ENCODE measurements around the gene SYNE1. TPM values are rescaled to one million over a fixed set of nuclear protein-coding genes. Genes with fewer than 3 reads are reported as not detected.

Gene SYNE1
- total RNA-seq, 1 experiment from 2014 or later: 0.85 TPM

- DNase-seq (ENCODE audit: low spot score): no peak
These were observed 450.3 kb downstream of the SYNE1 start for GRCh38 chr6:152186840-152187239.

GRCh38 chr6:152184917-152185574 is 452.1 kb downstream of the SYNE1 start:
- in situ Hi-C loops (cut with HindIII; ENCODE audit: low sequenced_read_pairs): no loop called here
- no peak for DNase-seq (ENCODE audit: low spot score)

More at GRCh38 chr6:152186840-152187239, 450.3 kb downstream of the SYNE1 start:
- in situ Hi-C loops (cut with HindIII; ENCODE audit: low sequenced_read_pairs): no loop called here

- in situ Hi-C loops (cut with HindIII; ENCODE audit: low sequenced_read_pairs): no loop called here
- no peak for DNase-seq (ENCODE audit: low spot score)
These were observed 452.6 kb downstream of the SYNE1 start for GRCh38 chr6:152184573-152184916.

- in situ Hi-C loops (cut with HindIII; ENCODE audit: low sequenced_read_pairs): no loop called here
- DNase-seq (ENCODE audit: low spot score): no peak
These were observed 456.6 kb downstream of the SYNE1 start for GRCh38 chr6:152180601-152181000.

GRCh38 chr6:152176268-152176667 is 460.9 kb downstream of the SYNE1 start:
- DNase-seq (ENCODE audit: low spot score): no peak
- in situ Hi-C loops (cut with HindIII; ENCODE audit: low sequenced_read_pairs): no loop called here

- in situ Hi-C loops (cut with HindIII; ENCODE audit: low sequenced_read_pairs): no loop called here
- DNase-seq (ENCODE audit: low spot score): no peak
These were observed 463.2 kb downstream of the SYNE1 start for GRCh38 chr6:152173957-152174356.

- in situ Hi-C loops (cut with HindIII; ENCODE audit: low sequenced_read_pairs): no loop called here
These were observed 463.8 kb downstream of the SYNE1 start for GRCh38 chr6:152173321-152173720.

GRCh38 chr6:152170702-152171667 is 466.2 kb downstream of the SYNE1 start:
- DNase-seq (ENCODE audit: low spot score): peak; percentile 31
- in situ Hi-C loops (cut with HindIII; ENCODE audit: low sequenced_read_pairs): no loop called here

More at GRCh38 chr6:152173321-152173720, 463.8 kb downstream of the SYNE1 start:
- DNase-seq (ENCODE audit: low spot score): no peak

- no peak for DNase-seq (ENCODE audit: low spot score)
- in situ Hi-C loops (cut with HindIII; ENCODE audit: low sequenced_read_pairs): no loop called here
These were observed 466.9 kb downstream of the SYNE1 start for GRCh38 chr6:152170313-152170701.

- DNase-seq (ENCODE audit: low spot score): peak; percentile 63
- in situ Hi-C loops (cut with HindIII; ENCODE audit: low sequenced_read_pairs): no loop called here
These were observed 469.2 kb downstream of the SYNE1 start for GRCh38 chr6:152167641-152168603.

GRCh38 chr6:152166897-152167296 is 470.3 kb downstream of the SYNE1 start:
- no peak for DNase-seq (ENCODE audit: low spot score)
- in situ Hi-C loops (cut with HindIII; ENCODE audit: low sequenced_read_pairs): no loop called here

GRCh38 chr6:152166497-152166896 is 470.7 kb downstream of the SYNE1 start:
- in situ Hi-C loops (cut with HindIII; ENCODE audit: low sequenced_read_pairs): no loop called here
- no peak for DNase-seq (ENCODE audit: low spot score)

- DNase-seq (ENCODE audit: low spot score): no peak
- in situ Hi-C loops (cut with HindIII; ENCODE audit: low sequenced_read_pairs): no loop called here
These were observed 472.2 kb downstream of the SYNE1 start for GRCh38 chr6:152164957-152165356.

- DNase-seq (ENCODE audit: low spot score): no peak
- in situ Hi-C loops (cut with HindIII; ENCODE audit: low sequenced_read_pairs): no loop called here
These were observed 475.7 kb downstream of the SYNE1 start for GRCh38 chr6:152161501-152161900.

- in situ Hi-C loops (cut with HindIII; ENCODE audit: low sequenced_read_pairs): no loop called here
- no peak for DNase-seq (ENCODE audit: low spot score)
These were observed 476.8 kb downstream of the SYNE1 start for GRCh38 chr6:152160346-152160745.

- peak; percentile 41 for DNase-seq (ENCODE audit: low spot score)
- in situ Hi-C loops (cut with HindIII; ENCODE audit: low sequenced_read_pairs): no loop called here
These were observed 481.4 kb downstream of the SYNE1 start for GRCh38 chr6:152155792-152156191.

- peak; percentile 62 for DNase-seq (ENCODE audit: low spot score)
- in situ Hi-C loops (cut with HindIII; ENCODE audit: low sequenced_read_pairs): no loop called here
These were observed 482.4 kb downstream of the SYNE1 start for GRCh38 chr6:152154559-152155356.

GRCh38 chr6:152151920-152152319 is 485.2 kb downstream of the SYNE1 start:
- in situ Hi-C loops (cut with HindIII; ENCODE audit: low sequenced_read_pairs): no loop called here
- DNase-seq (ENCODE audit: low spot score): peak; percentile 39

- in situ Hi-C loops (cut with HindIII; ENCODE audit: low sequenced_read_pairs): no loop called here
- no peak for DNase-seq (ENCODE audit: low spot score)
These were observed 487.0 kb downstream of the SYNE1 start for GRCh38 chr6:152150196-152150595.

All from G401 (cell line).